A549 (cell line): ENCODE results near the gene P2RX5. TPM values are rescaled to one million over a fixed set of nuclear protein-coding genes. Genes with fewer than 3 reads are reported as not detected.

Source experiments
- ATAC-seq, 2 experiments: fragments of 200-7000 bp in 1 of 2; fragments of >200 bp in 1 of 2; cut with Nextera tagmentation in 1 of 2; cut with Tn5 transposase in 1 of 2; 3 replicates each; pipeline versions ENCODE4 v1.8.0 to v1.9.1; 2018 to 2020; ENCODE audit warnings: mild to moderate bottlenecking in 1 of 2, moderate library complexity in 1 of 2
- CTCF ChIA-PET: fragments of 300-600 bp; sonication (Branson Sonifier 250); formaldehyde crosslinking; extraction: SDS; loops from one replicate; lab custom pipeline; 2021; ENCODE audit warnings: antibody characterized with exemption, inconsistent platforms; lab: Yijun Ruan, JAX
- POLR2A ChIA-PET: fragments of 350-600 bp; formaldehyde crosslinking; extraction: SDS; loops from one replicate; lab custom pipeline; 2021; ENCODE audit warnings: antibody characterized with exemption, inconsistent platforms; lab: Yijun Ruan, JAX
- DNase-seq, 2 experiments: peaks; one replicate each; pipeline versions ENCODE4 v3.0.0 to v3.0.0-alpha.2; 2011 to 2016; ENCODE audit warnings: low read depth in 1 of 2, low spot score in 1 of 2
- FAIRE-seq: peaks from 2 replicates; lab custom pipeline; 2011; peaks lifted over from hg19 to GRCh38; lab: Jason Lieb, UNC
- H3K27ac ChIP-seq, 2 experiments: fragments of >200 bp; sonication (Bioruptor Twin); formaldehyde crosslinking; 3 replicates each; pipeline ENCODE4 v1.5.1; 2016 to 2017
- H3K4me1 ChIP-seq: fragments of >200 bp; sonication (Bioruptor Twin); formaldehyde crosslinking; 3 replicates; pipeline ENCODE4 v1.6.1; 2016
- H3K4me2 ChIP-seq: fragments of >200 bp; sonication (Bioruptor Twin); formaldehyde crosslinking; 3 replicates; pipeline ENCODE4 v1.6.1; 2016
- H3K4me3 ChIP-seq: fragments of >200 bp; sonication (Bioruptor Twin); formaldehyde crosslinking; 3 replicates; pipeline ENCODE4 v1.5.1; 2016
- H3K9me3 ChIP-seq: fragments of >200 bp; sonication (Bioruptor Twin); formaldehyde crosslinking; 3 replicates; pipeline ENCODE4 v1.6.1; 2016
- EHF ChIP-seq: fragments of 250-450 bp; sonication (Bioruptor Pico); IDR thresholded peaks from 2 replicates; pipeline ENCODE4 v1.5.0; 2020; ENCODE audit warnings: mild to moderate bottlenecking
- ESRRA ChIP-seq: fragments of 150-350 bp; IDR thresholded peaks from 2 replicates; pipeline ENCODE4 v1.6.1; 2014; ENCODE audit warnings: mild to moderate bottlenecking, low read length, borderline replicate concordance
- FOSL2 ChIP-seq, 2 experiments: fragments of 450-650 bp in 1 of 2; fragments of >200 bp in 1 of 2; sonication (Bioruptor Twin) in 1 of 2; formaldehyde crosslinking; IDR thresholded peaks; 2 replicates each; pipeline versions ENCODE4 v1.5.0 to v1.6.1; 2016 to 2020; ENCODE audit warnings: mild to moderate bottlenecking in 1 of 2, moderate library complexity in 1 of 2
- GATA3 ChIP-seq: IDR thresholded peaks from 2 replicates; pipeline ENCODE4 v1.6.1; 2012; ENCODE audit warnings: borderline replicate concordance
- PHF8 ChIP-seq: fragments of 200-600 bp; sonication (generic); IDR thresholded peaks from 2 replicates; pipeline ENCODE4 v1.6.1; 2016; ENCODE audit warnings: low read depth, mild to moderate bottlenecking, antibody characterized with exemption, moderate library complexity, borderline replicate concordance
- POLR2A ChIP-seq: IDR thresholded peaks from 2 replicates; pipeline ENCODE4 v1.6.1; 2012; ENCODE audit warnings: mild to moderate bottlenecking, low read length
- RAD21 ChIP-seq, 2 experiments: fragments of >200 bp in 1 of 2; sonication (Bioruptor Twin) in 1 of 2; formaldehyde crosslinking in 1 of 2; IDR thresholded peaks in 1 of 2; conservative IDR thresholded peaks in 1 of 2; 2 replicates in 1 of 2; 3 replicates in 1 of 2; pipeline ENCODE4 v1.6.1; 2012 to 2018; ENCODE audit warnings: inconsistent platforms in 1 of 2
- TFCP2L1 ChIP-seq: fragments of 250-450 bp; sonication (Bioruptor Pico); IDR thresholded peaks from 2 replicates; pipeline ENCODE4 v1.5.0; 2021; ENCODE audit warnings: mild to moderate bottlenecking
- TP53 ChIP-seq: fragments of 250-450 bp; sonication (Bioruptor Pico); IDR thresholded peaks from 2 replicates; pipeline ENCODE4 v1.5.0; 2021; ENCODE audit warnings: mild to moderate bottlenecking, moderate library complexity
- ZFP36 ChIP-seq: fragments of 450-650 bp; IDR thresholded peaks from 2 replicates; pipeline ENCODE4 v1.6.1; 2014; ENCODE audit warnings: borderline replicate concordance; ENCODE audit not compliant: partially characterized antibody
- ZNF302 ChIP-seq: fragments of 250-450 bp; sonication (Bioruptor Pico); IDR thresholded peaks from 2 replicates; pipeline ENCODE4 v1.9.0; 2021; ENCODE audit warnings: inconsistent platforms, mild to moderate bottlenecking, moderate library complexity
- ZSCAN20 ChIP-seq: fragments of 250-450 bp; sonication (Bioruptor Pico); IDR thresholded peaks from 2 replicates; pipeline ENCODE4 v1.8.0; 2022; ENCODE audit warnings: mild to moderate bottlenecking, moderate library complexity
- WGBS: methylation state at CpG from one replicate; pipeline ENCODE4 v1.1.6; 2017; ENCODE audit errors: missing lambda C conversion rate; 5-methylcytosine and 5-hydroxymethylcytosine counted together
- polyA plus RNA-seq, 4 experiments: library from polyadenylated mRNA; depleted of rRNA in 3 of 4; stranded (reverse); fragments of >200 nt; fragmentation: RNase III in 1 of 4; extraction: RNeasy Plus Mini Kit Qiagen cat#74134 plus additional on column Dnase treatment in 1 of 4; gene quantifications; 2 replicates in 3 of 4; 3 replicates in 1 of 4; pipeline ENCODE4 v1.2.3, GENCODE V29; 2011 to 2017
- TF ChIP-seq, protein P1 (sequence below): IDR thresholded peaks from 2 replicates; pipeline ENCODE4 v1.6.1; 2012
- TF ChIP-seq, protein P2 (sequence below): fragments of >200 bp; sonication (Bioruptor Twin); formaldehyde crosslinking; IDR thresholded peaks from 3 replicates; pipeline ENCODE4 v1.5.1; 2016
- TF ChIP-seq, protein P3 (sequence below): IDR thresholded peaks from 2 replicates; pipeline ENCODE4 v1.6.1; 2012; ENCODE audit warnings: low read depth, borderline replicate concordance
- TF ChIP-seq, protein P4 (sequence below): fragments of 250-450 bp; sonication (Bioruptor Pico); IDR thresholded peaks from 2 replicates; pipeline ENCODE4 v1.5.0; 2020; ENCODE audit warnings: low read depth, mild to moderate bottlenecking, moderate library complexity

Gene P2RX5
- polyA plus RNA-seq, 2 of the 4 experiments (the other 2 are of a cell fraction) = 7.8 to 10.6 TPM

DNA sequence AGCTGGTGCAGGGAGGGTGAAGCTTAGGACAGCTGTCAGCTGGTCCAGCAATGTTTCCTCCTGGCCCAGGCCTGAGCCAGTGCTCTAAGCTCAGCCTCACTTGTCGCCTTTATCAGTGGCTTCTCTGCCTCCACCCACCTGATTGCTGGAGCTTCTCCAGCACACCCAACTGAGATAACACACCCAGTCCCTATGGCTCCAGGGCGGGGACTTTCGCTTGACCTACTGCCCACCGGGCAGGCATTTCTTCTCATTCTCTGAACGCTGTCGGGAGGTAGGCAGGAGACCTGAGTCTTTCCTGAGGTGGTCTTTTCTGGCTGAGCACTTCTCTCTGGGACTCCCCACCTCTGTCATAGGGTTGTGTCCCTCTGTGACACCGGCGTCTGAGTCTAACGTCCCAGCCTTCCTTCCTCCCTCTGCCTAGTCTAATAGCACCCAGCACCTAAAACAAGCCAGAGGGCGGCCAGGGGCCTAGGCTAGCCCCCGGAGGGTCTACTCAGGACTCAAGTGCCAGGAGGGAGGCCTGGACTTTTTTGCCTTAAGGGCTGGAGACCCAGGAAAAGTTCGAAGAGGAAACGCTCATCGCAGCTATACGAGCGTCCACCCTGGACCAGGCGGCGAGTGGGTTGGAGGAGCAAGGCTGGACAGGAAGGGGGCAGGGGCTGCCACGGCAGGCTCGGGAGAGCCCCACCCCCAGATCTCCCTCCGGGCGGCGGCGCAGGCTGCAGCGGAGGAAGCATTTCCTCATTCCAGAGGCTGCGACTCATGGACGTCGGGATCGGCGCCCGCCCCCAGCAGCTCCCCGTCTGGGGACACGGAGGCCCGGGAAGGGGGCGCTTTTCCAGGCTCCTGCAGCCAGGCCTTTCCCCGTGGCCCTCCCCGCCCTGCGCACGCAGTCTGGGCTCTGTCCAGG lies 28.3 kb downstream of the P2RX5 start:
- TF ChIP-seq POLR2A = peak; percentile 22; the same call in 1 of the 2 replicates
- TF ChIP-seq TFCP2L1 = 0 out of 2 replicates have a peak, but pooled peaks have one; percentile 42
- TF ChIP-seq FOSL2 (IDR thresholded peaks at IDR 0.05) = no peak
- TF ChIP-seq FOSL2 (CRISPR knock-in tag; IDR thresholded peaks at IDR 0.05) = peak; percentile 91
- TF ChIP-seq EHF (CRISPR knock-in tag) = peak; percentile 77; the same call in 1 of the 2 replicates
- TF ChIP-seq, protein P1, sequence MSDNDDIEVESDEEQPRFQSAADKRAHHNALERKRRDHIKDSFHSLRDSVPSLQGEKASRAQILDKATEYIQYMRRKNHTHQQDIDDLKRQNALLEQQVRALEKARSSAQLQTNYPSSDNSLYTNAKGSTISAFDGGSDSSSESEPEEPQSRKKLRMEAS = peak; percentile 51; the same call in 1 of the 2 replicates
- TF ChIP-seq TP53 (CRISPR knock-in tag) = no peak
- peak; percentile 16; the same call in 1 of the 2 replicates for TF ChIP-seq GATA3
- TF ChIP-seq RAD21 (conservative IDR thresholded peaks at IDR 0.05 in 1 of 2, IDR thresholded peaks at IDR 0.05 in 1 of 2) = no peak
- TF ChIP-seq, protein P2, sequence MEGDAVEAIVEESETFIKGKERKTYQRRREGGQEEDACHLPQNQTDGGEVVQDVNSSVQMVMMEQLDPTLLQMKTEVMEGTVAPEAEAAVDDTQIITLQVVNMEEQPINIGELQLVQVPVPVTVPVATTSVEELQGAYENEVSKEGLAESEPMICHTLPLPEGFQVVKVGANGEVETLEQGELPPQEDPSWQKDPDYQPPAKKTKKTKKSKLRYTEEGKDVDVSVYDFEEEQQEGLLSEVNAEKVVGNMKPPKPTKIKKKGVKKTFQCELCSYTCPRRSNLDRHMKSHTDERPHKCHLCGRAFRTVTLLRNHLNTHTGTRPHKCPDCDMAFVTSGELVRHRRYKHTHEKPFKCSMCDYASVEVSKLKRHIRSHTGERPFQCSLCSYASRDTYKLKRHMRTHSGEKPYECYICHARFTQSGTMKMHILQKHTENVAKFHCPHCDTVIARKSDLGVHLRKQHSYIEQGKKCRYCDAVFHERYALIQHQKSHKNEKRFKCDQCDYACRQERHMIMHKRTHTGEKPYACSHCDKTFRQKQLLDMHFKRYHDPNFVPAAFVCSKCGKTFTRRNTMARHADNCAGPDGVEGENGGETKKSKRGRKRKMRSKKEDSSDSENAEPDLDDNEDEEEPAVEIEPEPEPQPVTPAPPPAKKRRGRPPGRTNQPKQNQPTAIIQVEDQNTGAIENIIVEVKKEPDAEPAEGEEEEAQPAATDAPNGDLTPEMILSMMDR = 0 out of 3 replicates have a peak, but pooled peaks have one; percentile 11
- 1% methylated on average over 34 of the region's 39 CpGs for WGBS
- FAIRE-seq = peak; percentile 81

DNA sequence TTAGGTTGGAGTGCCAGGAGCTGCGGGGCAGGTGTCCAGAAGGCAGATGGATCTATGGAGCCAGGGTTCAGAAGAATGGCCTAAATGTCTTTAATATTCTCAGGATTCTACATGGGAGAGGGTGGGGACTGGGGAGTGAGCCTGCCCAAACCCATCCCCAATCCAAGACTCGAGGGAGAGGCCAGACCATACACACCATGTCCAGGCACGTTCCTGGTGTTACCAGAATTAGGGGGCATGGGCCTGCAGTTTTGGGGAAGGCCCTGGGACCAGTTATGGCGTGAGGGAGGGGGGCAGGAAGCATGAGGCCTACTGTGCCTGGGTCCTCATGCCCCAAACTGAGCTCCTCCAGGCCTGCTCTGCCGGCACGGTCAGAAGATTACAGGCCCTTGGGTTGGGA lies 29.4 kb downstream of the P2RX5 start:
- Histone ChIP-seq H3K4me3 (peak overlapping the region; percentile 82), H3K4me2 (peak overlapping the region; percentile 88), H3K27ac (peak overlapping the region; percentile 94), H3K4me1 (peaks cover 25% of the 10 kb centered on the region), H3K9me3 (no peaks in the 10 kb centered on the region)
- FAIRE-seq = no peak
- TF ChIP-seq PHF8 (no peak), ZSCAN20 (CRISPR knock-in tag) (no peak), ZNF302 (CRISPR knock-in tag) (no peak), ZFP36 (no peak), ESRRA (no peak)
- TF ChIP-seq, protein P3, sequence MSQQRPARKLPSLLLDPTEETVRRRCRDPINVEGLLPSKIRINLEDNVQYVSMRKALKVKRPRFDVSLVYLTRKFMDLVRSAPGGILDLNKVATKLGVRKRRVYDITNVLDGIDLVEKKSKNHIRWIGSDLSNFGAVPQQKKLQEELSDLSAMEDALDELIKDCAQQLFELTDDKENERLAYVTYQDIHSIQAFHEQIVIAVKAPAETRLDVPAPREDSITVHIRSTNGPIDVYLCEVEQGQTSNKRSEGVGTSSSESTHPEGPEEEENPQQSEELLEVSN = no peak
- TF ChIP-seq, protein P4, sequence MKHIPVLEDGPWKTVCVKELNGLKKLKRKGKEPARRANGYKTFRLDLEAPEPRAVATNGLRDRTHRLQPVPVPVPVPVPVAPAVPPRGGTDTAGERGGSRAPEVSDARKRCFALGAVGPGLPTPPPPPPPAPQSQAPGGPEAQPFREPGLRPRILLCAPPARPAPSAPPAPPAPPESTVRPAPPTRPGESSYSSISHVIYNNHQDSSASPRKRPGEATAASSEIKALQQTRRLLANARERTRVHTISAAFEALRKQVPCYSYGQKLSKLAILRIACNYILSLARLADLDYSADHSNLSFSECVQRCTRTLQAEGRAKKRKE (CRISPR knock-in tag) = no peak
- ATAC-seq = no peak
- WGBS = 90% methylated on average over 6 of the region's 6 CpGs
- CTCF ChIA-PET = interaction anchor here (0.8 to 2.6 kb wide), 5 partner anchors 9 to 618 kb away, joined by 3 to 10 read pairs (median 6); no protein-coding TSS in a partner anchor
- DNase-seq = no peak
- POLR2A ChIA-PET = interaction anchor here (1.4 to 2.7 kb wide), 3 partner anchors 16 to 57 kb away, joined by 4 to 24 read pairs (median 17); partner anchors contain the start of genes CTNS, HASPIN and SHPK

More for the DNA sequence above, 28.3 kb downstream of the P2RX5 start:
- ChIA-PET CTCF (interaction anchor here (0.6 to 2.6 kb wide), 8 partner anchors 8 to 619 kb away, joined by 3 to 10 read pairs (median 6); partner anchors contain the start of gene SHPK), POLR2A (interaction anchor here (0.5 to 2.7 kb wide), 18 partner anchors 8 to 705 kb away, joined by 3 to 24 read pairs (median 4); partner anchors contain the start of genes CTNS, HASPIN, P2RX5 and SHPK)
- Histone ChIP-seq H3K4me1 (peaks cover 25% of the 10 kb centered on the region), H3K27ac (peak overlapping the region; percentile 94), H3K4me3 (peak overlapping the region; percentile 82), H3K4me2 (peak overlapping the region; percentile 88), H3K9me3 (no peaks in the 10 kb centered on the region)
- ATAC-seq (peak; percentile 76 to 85), DNase-seq (peak; percentile 89 to 90)
